HepG2 (cell line): ENCODE measurements around the gene NKX2-3. TPM values are rescaled to one million over a fixed set of nuclear protein-coding genes. Genes with fewer than 3 reads are reported as not detected.

Experiments
- ATAC-seq: fragments of 200-7000 bp; cut with Tn5 transposase; 3 replicates; pipeline ENCODE4 v1.9.1; 2020; ENCODE audit warnings: mild to moderate bottlenecking, moderate library complexity
- BruUV-seq: library from RNA; stranded (reverse); fragments of 400-500 nt; replicated peaks from 2 replicates; lab custom pipeline; 2021; lab: Mats Ljungman, UMichigan
- CTCF ChIA-PET: fragments of 300-600 bp; formaldehyde crosslinking; extraction: SDS; loops from one replicate; lab custom pipeline; 2021; ENCODE audit warnings: low total read pairs, inconsistent platforms, low intra/inter-chr PET ratio; lab: Yijun Ruan, JAX
- POLR2A ChIA-PET: fragments of 350-600 bp; sonication (Branson Sonifier 250); formaldehyde crosslinking; loops from one replicate; lab custom pipeline; 2020; ENCODE audit warnings: antibody characterized with exemption, inconsistent platforms; lab: Yijun Ruan, JAX
- DNase-seq: peaks from one replicate; pipeline ENCODE4 v3.0.0-alpha.2; 2015; ENCODE audit warnings: low spot score
- FAIRE-seq: peaks from 3 replicates; lab custom pipeline; 2011; peaks lifted over from hg19 to GRCh38; lab: Jason Lieb, UNC
- H2AFZ ChIP-seq: one replicate; pipeline ENCODE4 v1.6.1; 2011; ENCODE audit warnings: low read length, inconsistent platforms
- H3K27ac ChIP-seq: fragments of 300-600 bp; 3 replicates; pipeline ENCODE4 v1.8.0; 2011; ENCODE audit warnings: mixed run types, mild to moderate bottlenecking, mixed read lengths, low read length, inconsistent platforms; ENCODE audit not compliant: insufficient read depth; ENCODE audit errors: extremely low read length
- H3K27me3 ChIP-seq, 2 experiments: fragments of 200-600 bp in 1 of 2; 2 replicates in 1 of 2; 3 replicates in 1 of 2; pipeline versions ENCODE4 v1.6.0 to v1.8.0; 2011; ENCODE audit warnings: low read length in 2 of 2, mild to moderate bottlenecking in 2 of 2, moderate library complexity in 2 of 2, inconsistent platforms in 1 of 2; ENCODE audit not compliant: insufficient read depth in 2 of 2, control insufficient read depth in 1 of 2
- H3K36me3 ChIP-seq, 2 experiments: fragments of 200-600 bp in 1 of 2; replicated peaks in 1 of 2; 2 replicates in 1 of 2; 3 replicates in 1 of 2; pipeline versions ENCODE4 v1.5.1 to v1.8.0; 2011; ENCODE audit warnings: low read length in 2 of 2, inconsistent platforms in 1 of 2; ENCODE audit not compliant: insufficient read depth in 2 of 2, control insufficient read depth in 1 of 2
- H3K4me1 ChIP-seq: 2 replicates; pipeline ENCODE4 v1.5.1; 2012; ENCODE audit warnings: low read length, inconsistent platforms; ENCODE audit not compliant: insufficient read depth
- H3K4me2 ChIP-seq: 2 replicates; pipeline ENCODE4 v1.6.0; 2011; ENCODE audit warnings: low read depth, low read length, inconsistent platforms
- H3K4me3 ChIP-seq, 3 experiments: fragments of 200-600 bp in 1 of 3; sonication (generic), shearing (Covaris generic) in 1 of 3; replicated peaks in 1 of 3; 2 replicates each; pipeline ENCODE4 v1.5.1; 2011 to 2016; ENCODE audit warnings: low read length in 3 of 3, inconsistent platforms in 2 of 3, low read depth in 2 of 3, mild to moderate bottlenecking in 2 of 3, control low read depth in 1 of 3, mixed read lengths in 1 of 3; ENCODE audit not compliant: insufficient read depth in 1 of 3
- H3K79me2 ChIP-seq: one replicate; pipeline ENCODE4 v1.6.1; 2011; ENCODE audit warnings: low read length, inconsistent platforms; ENCODE audit not compliant: insufficient read depth
- H3K9ac ChIP-seq: 2 replicates; pipeline ENCODE4 v1.6.0; 2011; ENCODE audit warnings: mild to moderate bottlenecking, low read depth, low read length, inconsistent platforms; ENCODE audit not compliant: insufficient read depth
- H3K9me3 ChIP-seq: 2 replicates; pipeline ENCODE4 v1.5.1; 2012; ENCODE audit warnings: mild to moderate bottlenecking, low read length
- H4K20me1 ChIP-seq: 2 replicates; pipeline ENCODE4 v1.6.0; 2011; ENCODE audit warnings: inconsistent platforms, mild to moderate bottlenecking, low read length, moderate library complexity; ENCODE audit not compliant: insufficient read depth
- HNRNPUL1 ChIP-seq: fragments of 200-400 bp; formaldehyde crosslinking; IDR thresholded peaks from 2 replicates; pipeline ENCODE4 v1.6.1; 2017; ENCODE audit warnings: low read depth, mild to moderate bottlenecking, low read length, moderate library complexity
- PHF21A ChIP-seq: sonication (generic); formaldehyde crosslinking; IDR thresholded peaks from 2 replicates; pipeline ENCODE4 v1.5.0; 2020; ENCODE audit warnings: mild to moderate bottlenecking, missing genetic modification reagents
- PHF8 ChIP-seq: sonication (generic); formaldehyde crosslinking; IDR thresholded peaks from 2 replicates; pipeline ENCODE4 v1.5.0; 2020; ENCODE audit warnings: missing genetic modification reagents
- SIN3A ChIP-seq: IDR thresholded peaks from 2 replicates; pipeline ENCODE4 v1.6.1; 2011; ENCODE audit warnings: low read depth, mild to moderate bottlenecking, control low read depth, low read length, borderline replicate concordance
- WIZ ChIP-seq: sonication (generic); formaldehyde crosslinking; IDR thresholded peaks from 2 replicates; pipeline ENCODE4 v1.5.1; 2020; ENCODE audit warnings: mild to moderate bottlenecking, missing genetic modification reagents
- ZKSCAN1 ChIP-seq: fragments of 150-350 bp; IDR thresholded peaks from 2 replicates; pipeline ENCODE4 v1.6.1; 2014; ENCODE audit warnings: low read length
- ZNF207 ChIP-seq: fragments of 450-650 bp; IDR thresholded peaks from 2 replicates; pipeline ENCODE4 v1.6.1; 2016; ENCODE audit warnings: antibody characterized with exemption, borderline replicate concordance
- ZNF33B ChIP-seq: sonication (generic); formaldehyde crosslinking; IDR thresholded peaks from 2 replicates; pipeline ENCODE4 v1.5.1; 2020; ENCODE audit warnings: mild to moderate bottlenecking, missing genetic modification reagents
- ZNF350 ChIP-seq: sonication (generic); formaldehyde crosslinking; IDR thresholded peaks from 2 replicates; pipeline ENCODE4 v1.4.0; 2020; ENCODE audit warnings: mild to moderate bottlenecking, low read depth, missing genetic modification reagents, borderline replicate concordance
- WGBS: methylation state at CpG from one replicate; pipeline ENCODE4 v1.1.6; 2017; ENCODE audit warnings: low lambda C conversion rate; 5-methylcytosine and 5-hydroxymethylcytosine counted together
- in situ Hi-C: cut with HindIII; loops from 2 replicates; pipeline ENCODE4 v1.10.0; 2017; ENCODE audit warnings: low pct_unique_long_range_greater_than_20kb; ENCODE audit not compliant: extremely low pct_ligation_motif_present
- intact Hi-C: fragments of 100-400 bp; cut with micrococcal nuclease; formaldehyde crosslinking; loops from one replicate; pipeline ENCODE4 v1.10.0; 2022; ENCODE audit not compliant: unreplicated experiment
- polyA plus RNA-seq, 8 experiments: library from polyadenylated mRNA; depleted of rRNA in 3 of 8; stranded (reverse) in 7 of 8; unstranded in 1 of 8; fragments of >200 nt; fragmentation: Illumina TruSeq in 4 of 8; extraction: Trizol in 4 of 8; gene quantifications; 2 replicates each; pipeline versions ENCODE4 v1.2.1 to v1.2.3, GENCODE V29; 2011 to 2016; ENCODE audit warnings: low read depth in 4 of 8, missing spikeins in 1 of 8, mixed read lengths in 1 of 8; ENCODE audit not compliant: insufficient read depth in 1 of 8
- total RNA-seq, 5 experiments: library from RNA; depleted of rRNA; stranded (reverse); fragments of >200 nt; fragmentation: Illumina TruSeq; extraction: Trizol; gene quantifications; 2 replicates each; pipeline ENCODE4 v1.2.3, GENCODE V29; 2016; ENCODE audit warnings: low read depth in 1 of 5
- TF ChIP-seq, protein P1 (sequence below): sonication (generic); formaldehyde crosslinking; IDR thresholded peaks from 2 replicates; pipeline ENCODE4 v1.4.0; 2020; ENCODE audit warnings: missing genetic modification reagents
- TF ChIP-seq, protein P2 (sequence below): sonication (generic); formaldehyde crosslinking; IDR thresholded peaks from 2 replicates; pipeline ENCODE4 v1.8.0; 2023; ENCODE audit warnings: mild to moderate bottlenecking, missing genetic modification reagents
- TF ChIP-seq, protein P3 (sequence below): IDR thresholded peaks from 2 replicates; pipeline ENCODE4 v1.6.1; 2016
- TF ChIP-seq, protein P4 (sequence below): sonication (generic); formaldehyde crosslinking; IDR thresholded peaks from 2 replicates; pipeline ENCODE4 v1.8.0; 2022; ENCODE audit warnings: low read depth, missing genetic modification reagents

The NKX2-3 gene
- total and polyA plus RNA-seq, 2 of the 13 experiments (the other 11 are each of a cell fraction or from before 2014, with no cell fraction given): not detected

DNA sequence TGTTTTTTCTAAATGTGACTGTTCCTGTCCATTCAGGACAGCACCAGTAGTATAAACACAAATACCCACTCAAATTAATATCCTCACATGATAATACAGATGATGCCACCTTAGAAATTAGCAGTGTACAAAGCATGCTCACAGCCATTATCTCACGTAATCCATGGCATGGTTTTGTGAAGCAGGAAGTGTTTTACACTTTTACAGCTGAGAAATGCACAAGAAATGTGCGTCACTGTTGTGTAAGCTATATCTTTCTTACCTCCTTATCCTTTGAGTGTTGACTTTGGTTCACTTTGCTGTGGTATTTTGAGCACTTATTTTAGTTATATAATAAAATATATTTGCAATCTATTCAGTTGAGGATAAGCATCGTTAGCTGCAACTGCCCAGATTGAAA is 31.6 kb downstream of the NKX2-3 start:
- ATAC-seq: no peak
- intact Hi-C loops (no loop called here), in situ Hi-C loops (loop anchor here (5.0 kb wide), 1 partner anchor 48 kb away; no protein-coding TSS in a partner anchor)
- H3K27ac ChIP-seq: no peak overlapping the region
- no peak for DNase-seq
- no TSS peak for BruUV-seq
- TF ChIP-seq WIZ (CRISPR knock-in tag): no peak
- TF ChIP-seq, protein P1, sequence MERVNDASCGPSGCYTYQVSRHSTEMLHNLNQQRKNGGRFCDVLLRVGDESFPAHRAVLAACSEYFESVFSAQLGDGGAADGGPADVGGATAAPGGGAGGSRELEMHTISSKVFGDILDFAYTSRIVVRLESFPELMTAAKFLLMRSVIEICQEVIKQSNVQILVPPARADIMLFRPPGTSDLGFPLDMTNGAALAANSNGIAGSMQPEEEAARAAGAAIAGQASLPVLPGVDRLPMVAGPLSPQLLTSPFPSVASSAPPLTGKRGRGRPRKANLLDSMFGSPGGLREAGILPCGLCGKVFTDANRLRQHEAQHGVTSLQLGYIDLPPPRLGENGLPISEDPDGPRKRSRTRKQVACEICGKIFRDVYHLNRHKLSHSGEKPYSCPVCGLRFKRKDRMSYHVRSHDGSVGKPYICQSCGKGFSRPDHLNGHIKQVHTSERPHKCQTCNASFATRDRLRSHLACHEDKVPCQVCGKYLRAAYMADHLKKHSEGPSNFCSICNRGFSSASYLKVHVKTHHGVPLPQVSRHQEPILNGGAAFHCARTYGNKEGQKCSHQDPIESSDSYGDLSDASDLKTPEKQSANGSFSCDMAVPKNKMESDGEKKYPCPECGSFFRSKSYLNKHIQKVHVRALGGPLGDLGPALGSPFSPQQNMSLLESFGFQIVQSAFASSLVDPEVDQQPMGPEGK (CRISPR knock-in tag): no peak
- TF ChIP-seq, protein P2, sequence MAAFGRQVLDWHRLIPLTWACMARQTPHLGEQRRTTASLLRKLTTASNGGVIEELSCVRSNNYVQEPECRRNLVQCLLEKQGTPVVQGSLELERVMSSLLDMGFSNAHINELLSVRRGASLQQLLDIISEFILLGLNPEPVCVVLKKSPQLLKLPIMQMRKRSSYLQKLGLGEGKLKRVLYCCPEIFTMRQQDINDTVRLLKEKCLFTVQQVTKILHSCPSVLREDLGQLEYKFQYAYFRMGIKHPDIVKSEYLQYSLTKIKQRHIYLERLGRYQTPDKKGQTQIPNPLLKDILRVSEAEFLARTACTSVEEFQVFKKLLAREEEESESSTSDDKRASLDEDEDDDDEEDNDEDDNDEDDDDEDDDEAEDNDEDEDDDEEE (CRISPR knock-in tag): no peak
- no peaks in the 10 kb centered on the region for H3K36me3 ChIP-seq
- ChIA-PET POLR2A (no interaction called here), CTCF (no interaction called here)
- no peaks in the 10 kb centered on the region for H3K9me3 ChIP-seq
- no peaks in the 10 kb centered on the region for H4K20me1 ChIP-seq
- H3K4me2 ChIP-seq: no peak overlapping the region
- H3K79me2 ChIP-seq: no peaks in the 10 kb centered on the region
- H3K9ac ChIP-seq: no peak overlapping the region
- FAIRE-seq: no peak
- no peaks in the 10 kb centered on the region for H3K4me1 ChIP-seq
- 0% methylated on average over 3 of the region's 3 CpGs for WGBS
- no peak overlapping the region for H2AFZ ChIP-seq
- no peaks in the 10 kb centered on the region for H3K27me3 ChIP-seq
- no peak overlapping the region for H3K4me3 ChIP-seq

DNA sequence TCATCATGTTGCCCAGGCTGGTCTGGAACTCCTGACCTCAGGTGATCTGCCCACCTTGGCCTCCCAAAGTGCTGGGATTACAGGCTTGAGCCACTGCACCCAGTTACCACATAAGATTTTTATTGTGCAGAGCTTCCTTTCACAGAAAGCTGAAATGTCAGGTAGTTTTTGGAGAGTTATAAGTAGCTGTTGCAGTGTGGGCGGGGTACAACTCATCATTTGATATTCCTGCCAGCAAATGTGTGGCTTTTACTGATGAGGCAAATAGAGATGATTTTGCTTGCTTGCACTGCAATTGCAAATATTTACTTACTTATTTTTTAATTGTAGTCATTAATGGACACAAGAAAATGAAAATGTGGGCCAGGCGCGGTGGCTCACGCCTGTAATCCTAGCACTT is 32.4 kb downstream of the NKX2-3 start:
- H2AFZ ChIP-seq: no peak overlapping the region
- H3K4me3 ChIP-seq: no peak overlapping the region
- H4K20me1 ChIP-seq: no peaks in the 10 kb centered on the region
- in situ Hi-C loops: no loop called here
- intact Hi-C loops: no loop called here
- 61% methylated on average over 4 of the region's 4 CpGs for WGBS
- H3K27ac ChIP-seq: no peak overlapping the region
- no TSS peak for BruUV-seq
- H3K36me3 ChIP-seq: no peaks in the 10 kb centered on the region
- DNase-seq (no peak), FAIRE-seq (no peak), ATAC-seq (no peak)
- H3K4me2 ChIP-seq: no peak overlapping the region
- no peaks in the 10 kb centered on the region for H3K4me1 ChIP-seq
- H3K9ac ChIP-seq: no peak overlapping the region
- POLR2A ChIA-PET: no interaction called here
- TF ChIP-seq SIN3A (no peak), HNRNPUL1 (no peak), ZKSCAN1 (no peak), PHF21A (no peak), ZNF207 (no peak), PHF8 (no peak), ZNF350 (CRISPR knock-in tag) (no peak), ZNF33B (CRISPR knock-in tag) (no peak)
- TF ChIP-seq, protein P3, sequence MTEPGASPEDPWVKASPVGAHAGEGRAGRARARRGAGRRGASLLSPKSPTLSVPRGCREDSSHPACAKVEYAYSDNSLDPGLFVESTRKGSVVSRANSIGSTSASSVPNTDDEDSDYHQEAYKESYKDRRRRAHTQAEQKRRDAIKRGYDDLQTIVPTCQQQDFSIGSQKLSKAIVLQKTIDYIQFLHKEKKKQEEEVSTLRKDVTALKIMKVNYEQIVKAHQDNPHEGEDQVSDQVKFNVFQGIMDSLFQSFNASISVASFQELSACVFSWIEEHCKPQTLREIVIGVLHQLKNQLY (CRISPR knock-in tag): no peak
- TF ChIP-seq, protein P4, sequence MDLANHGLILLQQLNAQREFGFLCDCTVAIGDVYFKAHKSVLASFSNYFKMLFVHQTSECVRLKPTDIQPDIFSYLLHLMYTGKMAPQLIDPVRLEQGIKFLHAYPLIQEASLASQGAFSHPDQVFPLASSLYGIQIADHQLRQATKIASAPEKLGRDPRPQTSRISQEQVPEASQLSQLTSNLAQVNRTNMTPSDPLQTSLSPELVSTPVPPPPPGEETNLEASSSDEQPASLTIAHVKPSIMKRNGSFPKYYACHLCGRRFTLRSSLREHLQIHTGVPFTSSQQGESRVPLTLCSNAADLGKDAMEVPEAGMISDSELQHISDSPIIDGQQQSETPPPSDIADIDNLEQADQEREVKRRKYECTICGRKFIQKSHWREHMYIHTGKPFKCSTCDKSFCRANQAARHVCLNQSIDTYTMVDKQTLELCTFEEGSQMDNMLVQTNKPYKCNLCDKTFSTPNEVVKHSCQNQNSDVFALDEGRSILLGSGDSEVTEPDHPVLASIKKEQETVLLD: no peak
- H3K27me3 ChIP-seq: peaks cover 0 to 6% of the 10 kb centered on the region in 2 experiments; a peak in 2 of 5 replicates
- CTCF ChIA-PET: no interaction called here
- no peaks in the 10 kb centered on the region for H3K79me2 ChIP-seq
- H3K9me3 ChIP-seq: no peaks in the 10 kb centered on the region
